Testis (tissue), 3 donors: ENCODE results near the gene USP48. TPM values are rescaled to one million over a fixed set of nuclear protein-coding genes. Genes with fewer than 3 reads are reported as not detected.

Source experiments
- DNase-seq: peaks from one replicate; pipeline ENCODE4 v3.0.0-alpha.2; 2019
- H3K27ac ChIP-seq, 2 donors: fragments of 200-600 bp; sonication (generic); one replicate each; pipeline ENCODE4 v1.5.1; 2019
- H3K27me3 ChIP-seq: fragments of 200-600 bp; sonication (generic); one replicate; pipeline ENCODE4 v1.5.1; 2019
- H3K36me3 ChIP-seq: fragments of 200-600 bp; sonication (generic); one replicate; pipeline ENCODE4 v1.5.1; 2017; ENCODE audit warnings: low read depth; ENCODE audit errors: missing control alignments
- H3K4me1 ChIP-seq: fragments of 200-600 bp; sonication (generic); one replicate; pipeline ENCODE4 v1.5.1; 2019
- H3K4me3 ChIP-seq, 2 donors: fragments of 200-600 bp; sonication (generic); one replicate each; pipeline ENCODE4 v1.5.1; 2017 to 2019
- H3K9me3 ChIP-seq: fragments of 200-600 bp; sonication (generic); one replicate; pipeline ENCODE4 v1.5.1; 2017
- CTCF ChIP-seq, 3 experiments: fragments of 450-650 bp in 2 of 3; fragments of 200-600 bp in 1 of 3; sonication (generic) in 1 of 3; IDR thresholded peaks; one replicate each; pipeline ENCODE4 v1.5.1; 2016 to 2019; ENCODE audit warnings: antibody characterized with exemption in 3 of 3, mild to moderate bottlenecking in 2 of 3, moderate library complexity in 1 of 3
- POLR2A ChIP-seq: fragments of 450-650 bp; IDR thresholded peaks from one replicate; pipeline ENCODE4 v1.6.1; 2017; ENCODE audit warnings: antibody characterized with exemption, mild to moderate bottlenecking, moderate library complexity
- WGBS, 2 donors: methylation state at CpG; one replicate each; pipeline ENCODE4 v1.1.5; 2018; 5-methylcytosine and 5-hydroxymethylcytosine counted together
- intact Hi-C: fragments of 100-400 bp; cut with DNase I; formaldehyde crosslinking; loops from one replicate; pipeline ENCODE4 v1.15.1; 2023; ENCODE audit warnings: low total_unique reads
- polyA plus RNA-seq: library from polyadenylated mRNA; stranded (reverse); fragments of 350-450 nt; fragmentation: Illumina TruSeq; extraction: RNeasy Lipid Tissue Mini Kit (QIAGEN cat#74804); gene quantifications from one replicate; pipeline ENCODE4 v1.2.3, GENCODE V29; 2014; ENCODE audit warnings: low read depth, low replicate concordance; ENCODE audit not compliant: insufficient read depth
- total RNA-seq, 2 donors: library from RNA; depleted of rRNA; stranded (reverse); fragments of >200 nt; gene quantifications; one replicate each; pipeline ENCODE4 v1.2.3, GENCODE V29; 2016

The USP48 gene
- total and polyA plus RNA-seq, 3 donors from 2014 or later, result 33.3 to 66.2 (median 63.0) TPM

GRCh38 chr1:21749859-21750468, 33.0 kb downstream of the USP48 start:
- Histone ChIP-seq H3K4me1 (no peaks in the 10 kb centered on the region), H3K27me3 (no peaks in the 10 kb centered on the region), H3K4me3 (no peak overlapping the region), H3K36me3 (no peaks in the 10 kb centered on the region), H3K27ac (no peak overlapping the region), H3K9me3 (no peaks in the 10 kb centered on the region)
- DNase-seq, result no peak
- TF ChIP-seq POLR2A (no peak), CTCF (IDR thresholded peaks at IDR 0.05) (no peak)
- intact Hi-C loops, result no loop called here
- 62 to 78% methylated on average over 9 of the region's 9 CpGs for WGBS, 2 donors

- Histone ChIP-seq H3K27me3 (no peaks in the 10 kb centered on the region), H3K36me3 (no peaks in the 10 kb centered on the region), H3K9me3 (no peaks in the 10 kb centered on the region), H3K27ac (no peak overlapping the region), H3K4me1 (no peaks in the 10 kb centered on the region), H3K4me3 (no peak overlapping the region)
- intact Hi-C loops, result no loop called here
- 63 to 71% methylated on average over 3 of the region's 3 CpGs for WGBS, 2 donors
- TF ChIP-seq POLR2A (no peak), CTCF (IDR thresholded peaks at IDR 0.05) (no peak)
- no peak for DNase-seq
These were observed 33.8 kb downstream of the USP48 start for GRCh38 chr1:21749109-21749508.

GRCh38 chr1:21743476-21743875, 39.5 kb downstream of the USP48 start:
- H3K4me3 ChIP-seq, result no peak overlapping the region
- intact Hi-C loops, result no loop called here
- DNase-seq, result no peak
- WGBS, 2 donors, result 96 to 98% methylated on average over 2 of the region's 2 CpGs
- H3K27me3 ChIP-seq, result no peaks in the 10 kb centered on the region
- H3K4me1 ChIP-seq, result no peaks in the 10 kb centered on the region
- no peaks in the 10 kb centered on the region for H3K9me3 ChIP-seq
- H3K27ac ChIP-seq, result no peak overlapping the region
- TF ChIP-seq CTCF (IDR thresholded peaks at IDR 0.05), result no peak
- TF ChIP-seq POLR2A, result no peak
- no peaks in the 10 kb centered on the region for H3K36me3 ChIP-seq

GRCh38 chr1:21742578-21742977, 40.4 kb downstream of the USP48 start:
- H3K9me3 ChIP-seq, result no peaks in the 10 kb centered on the region
- H3K27me3 ChIP-seq, result no peaks in the 10 kb centered on the region
- H3K4me1 ChIP-seq, result no peaks in the 10 kb centered on the region
- TF ChIP-seq POLR2A, result no peak
- no peak for TF ChIP-seq CTCF (IDR thresholded peaks at IDR 0.05)
- H3K4me3 ChIP-seq, result no peak overlapping the region
- WGBS, 2 donors, result 93 to 98% methylated on average over 2 of the region's 2 CpGs
- DNase-seq, result no peak
- H3K27ac ChIP-seq, result no peak overlapping the region
- intact Hi-C loops, result no loop called here
- no peaks in the 10 kb centered on the region for H3K36me3 ChIP-seq

GRCh38 chr1:21741206-21741605, 41.7 kb downstream of the USP48 start:
- intact Hi-C loops, result no loop called here
- WGBS, 2 donors, result 67 to 91% methylated on average over 2 of the region's 2 CpGs

More at GRCh38 chr1:21741206-21741605, 41.7 kb downstream of the USP48 start:
- no peak overlapping the region for H3K4me3 ChIP-seq
- DNase-seq, result no peak
- no peaks in the 10 kb centered on the region for H3K9me3 ChIP-seq
- no peaks in the 10 kb centered on the region for H3K36me3 ChIP-seq
- no peak for TF ChIP-seq CTCF (IDR thresholded peaks at IDR 0.05)
- TF ChIP-seq POLR2A, result no peak
- H3K27ac ChIP-seq, result no peak overlapping the region
- H3K4me1 ChIP-seq, result no peaks in the 10 kb centered on the region
- H3K27me3 ChIP-seq, result no peaks in the 10 kb centered on the region
